ENCODE results near the gene SLC11A1. TPM values are rescaled to one million over a fixed set of nuclear protein-coding genes. Genes with fewer than 3 reads are reported as not detected.

The SLC11A1 gene
- total and polyA plus RNA-seq, 2 experiments from 2014 or later = 0.31 TPM; not detected in 1

DNA sequence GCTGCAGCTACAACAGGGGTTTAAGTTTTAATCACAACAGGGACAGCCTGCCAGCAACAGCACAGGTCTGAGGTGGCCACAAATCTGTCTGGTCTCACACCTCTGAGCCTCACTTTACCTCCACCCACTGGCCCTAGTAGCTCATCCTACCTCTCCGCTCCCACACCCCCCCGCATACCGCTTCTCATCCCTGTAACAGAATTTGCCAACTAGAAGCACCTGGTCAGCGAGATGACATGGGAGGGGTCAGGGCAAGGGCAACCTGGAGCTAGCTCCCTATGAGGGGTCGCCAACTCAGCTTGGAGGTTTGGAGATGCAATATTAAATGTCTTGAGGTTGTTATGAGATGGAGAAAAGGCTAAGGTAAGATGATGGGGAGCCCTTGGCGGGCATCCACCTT, 17.9 kb upstream of the SLC11A1 start:
- ATAC-seq (no peak), DNase-seq (ENCODE audit: low spot score) (no peak)
- no peak overlapping the region for H3K4me3 ChIP-seq

More for the DNA sequence above, 17.9 kb upstream of the SLC11A1 start:
- peaks cover 31% of the 10 kb centered on the region for H3K27me3 Mint-ChIP-seq (ENCODE audit: insufficient read depth, low read depth, poor library complexity)
- no peaks in the 10 kb centered on the region for H4K20me1 ChIP-seq (replicated peaks; ENCODE audit: insufficient read depth)
- H3K4me1 Mint-ChIP-seq = peaks cover 4% of the 10 kb centered on the region; the same call in 2 of the 3 replicates
- H3K27ac Mint-ChIP-seq = no peak overlapping the region
- no peak overlapping the region for H3K4me3 Mint-ChIP-seq
- H2AFZ ChIP-seq = no peak overlapping the region
- no peak for TF ChIP-seq JUNB (IDR thresholded peaks at IDR 0.05; ENCODE audit: unreplicated experiment)
- no peak for TF ChIP-seq STAT1 (IDR thresholded peaks at IDR 0.05; ENCODE audit: unreplicated experiment)
- TF ChIP-seq, protein P1, sequence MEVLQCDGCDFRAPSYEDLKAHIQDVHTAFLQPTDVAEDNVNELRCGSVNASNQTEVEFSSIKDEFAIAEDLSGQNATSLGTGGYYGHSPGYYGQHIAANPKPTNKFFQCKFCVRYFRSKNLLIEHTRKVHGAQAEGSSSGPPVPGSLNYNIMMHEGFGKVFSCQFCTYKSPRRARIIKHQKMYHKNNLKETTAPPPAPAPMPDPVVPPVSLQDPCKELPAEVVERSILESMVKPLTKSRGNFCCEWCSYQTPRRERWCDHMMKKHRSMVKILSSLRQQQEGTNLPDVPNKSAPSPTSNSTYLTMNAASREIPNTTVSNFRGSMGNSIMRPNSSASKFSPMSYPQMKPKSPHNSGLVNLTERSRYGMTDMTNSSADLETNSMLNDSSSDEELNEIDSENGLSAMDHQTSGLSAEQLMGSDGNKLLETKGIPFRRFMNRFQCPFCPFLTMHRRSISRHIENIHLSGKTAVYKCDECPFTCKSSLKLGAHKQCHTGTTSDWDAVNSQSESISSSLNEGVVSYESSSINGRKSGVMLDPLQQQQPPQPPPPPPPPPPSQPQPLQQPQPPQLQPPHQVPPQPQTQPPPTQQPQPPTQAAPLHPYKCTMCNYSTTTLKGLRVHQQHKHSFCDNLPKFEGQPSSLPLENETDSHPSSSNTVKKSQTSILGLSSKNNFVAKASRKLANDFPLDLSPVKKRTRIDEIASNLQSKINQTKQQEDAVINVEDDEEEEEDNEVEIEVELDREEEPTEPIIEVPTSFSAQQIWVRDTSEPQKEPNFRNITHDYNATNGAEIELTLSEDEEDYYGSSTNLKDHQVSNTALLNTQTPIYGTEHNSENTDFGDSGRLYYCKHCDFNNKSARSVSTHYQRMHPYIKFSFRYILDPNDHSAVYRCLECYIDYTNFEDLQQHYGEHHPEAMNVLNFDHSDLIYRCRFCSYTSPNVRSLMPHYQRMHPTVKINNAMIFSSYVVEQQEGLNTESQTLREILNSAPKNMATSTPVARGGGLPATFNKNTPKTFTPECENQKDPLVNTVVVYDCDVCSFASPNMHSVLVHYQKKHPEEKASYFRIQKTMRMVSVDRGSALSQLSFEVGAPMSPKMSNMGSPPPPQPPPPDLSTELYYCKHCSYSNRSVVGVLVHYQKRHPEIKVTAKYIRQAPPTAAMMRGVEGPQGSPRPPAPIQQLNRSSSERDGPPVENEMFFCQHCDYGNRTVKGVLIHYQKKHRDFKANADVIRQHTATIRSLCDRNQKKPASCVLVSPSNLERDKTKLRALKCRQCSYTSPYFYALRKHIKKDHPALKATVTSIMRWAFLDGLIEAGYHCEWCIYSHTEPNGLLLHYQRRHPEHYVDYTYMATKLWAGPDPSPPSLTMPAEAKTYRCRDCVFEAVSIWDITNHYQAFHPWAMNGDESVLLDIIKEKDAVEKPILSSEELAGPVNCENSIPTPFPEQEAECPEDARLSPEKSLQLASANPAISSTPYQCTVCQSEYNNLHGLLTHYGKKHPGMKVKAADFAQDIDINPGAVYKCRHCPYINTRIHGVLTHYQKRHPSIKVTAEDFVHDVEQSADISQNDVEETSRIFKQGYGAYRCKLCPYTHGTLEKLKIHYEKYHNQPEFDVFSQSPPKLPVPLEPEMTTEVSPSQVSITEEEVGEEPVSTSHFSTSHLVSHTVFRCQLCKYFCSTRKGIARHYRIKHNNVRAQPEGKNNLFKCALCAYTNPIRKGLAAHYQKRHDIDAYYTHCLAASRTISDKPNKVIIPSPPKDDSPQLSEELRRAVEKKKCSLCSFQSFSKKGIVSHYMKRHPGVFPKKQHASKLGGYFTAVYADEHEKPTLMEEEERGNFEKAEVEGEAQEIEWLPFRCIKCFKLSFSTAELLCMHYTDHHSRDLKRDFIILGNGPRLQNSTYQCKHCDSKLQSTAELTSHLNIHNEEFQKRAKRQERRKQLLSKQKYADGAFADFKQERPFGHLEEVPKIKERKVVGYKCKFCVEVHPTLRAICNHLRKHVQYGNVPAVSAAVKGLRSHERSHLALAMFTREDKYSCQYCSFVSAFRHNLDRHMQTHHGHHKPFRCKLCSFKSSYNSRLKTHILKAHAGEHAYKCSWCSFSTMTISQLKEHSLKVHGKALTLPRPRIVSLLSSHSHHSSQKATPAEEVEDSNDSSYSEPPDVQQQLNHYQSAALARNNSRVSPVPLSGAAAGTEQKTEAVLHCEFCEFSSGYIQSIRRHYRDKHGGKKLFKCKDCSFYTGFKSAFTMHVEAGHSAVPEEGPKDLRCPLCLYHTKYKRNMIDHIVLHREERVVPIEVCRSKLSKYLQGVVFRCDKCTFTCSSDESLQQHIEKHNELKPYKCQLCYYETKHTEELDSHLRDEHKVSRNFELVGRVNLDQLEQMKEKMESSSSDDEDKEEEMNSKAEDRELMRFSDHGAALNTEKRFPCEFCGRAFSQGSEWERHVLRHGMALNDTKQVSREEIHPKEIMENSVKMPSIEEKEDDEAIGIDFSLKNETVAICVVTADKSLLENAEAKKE (CRISPR knock-in tag; IDR thresholded peaks at IDR 0.05) = no peak
- TF ChIP-seq, protein P2, sequence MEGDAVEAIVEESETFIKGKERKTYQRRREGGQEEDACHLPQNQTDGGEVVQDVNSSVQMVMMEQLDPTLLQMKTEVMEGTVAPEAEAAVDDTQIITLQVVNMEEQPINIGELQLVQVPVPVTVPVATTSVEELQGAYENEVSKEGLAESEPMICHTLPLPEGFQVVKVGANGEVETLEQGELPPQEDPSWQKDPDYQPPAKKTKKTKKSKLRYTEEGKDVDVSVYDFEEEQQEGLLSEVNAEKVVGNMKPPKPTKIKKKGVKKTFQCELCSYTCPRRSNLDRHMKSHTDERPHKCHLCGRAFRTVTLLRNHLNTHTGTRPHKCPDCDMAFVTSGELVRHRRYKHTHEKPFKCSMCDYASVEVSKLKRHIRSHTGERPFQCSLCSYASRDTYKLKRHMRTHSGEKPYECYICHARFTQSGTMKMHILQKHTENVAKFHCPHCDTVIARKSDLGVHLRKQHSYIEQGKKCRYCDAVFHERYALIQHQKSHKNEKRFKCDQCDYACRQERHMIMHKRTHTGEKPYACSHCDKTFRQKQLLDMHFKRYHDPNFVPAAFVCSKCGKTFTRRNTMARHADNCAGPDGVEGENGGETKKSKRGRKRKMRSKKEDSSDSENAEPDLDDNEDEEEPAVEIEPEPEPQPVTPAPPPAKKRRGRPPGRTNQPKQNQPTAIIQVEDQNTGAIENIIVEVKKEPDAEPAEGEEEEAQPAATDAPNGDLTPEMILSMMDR (conservative IDR thresholded peaks at IDR 0.05; ENCODE audit: low read depth in 2 of 2) = no peak
- TF ChIP-seq, protein P3, sequence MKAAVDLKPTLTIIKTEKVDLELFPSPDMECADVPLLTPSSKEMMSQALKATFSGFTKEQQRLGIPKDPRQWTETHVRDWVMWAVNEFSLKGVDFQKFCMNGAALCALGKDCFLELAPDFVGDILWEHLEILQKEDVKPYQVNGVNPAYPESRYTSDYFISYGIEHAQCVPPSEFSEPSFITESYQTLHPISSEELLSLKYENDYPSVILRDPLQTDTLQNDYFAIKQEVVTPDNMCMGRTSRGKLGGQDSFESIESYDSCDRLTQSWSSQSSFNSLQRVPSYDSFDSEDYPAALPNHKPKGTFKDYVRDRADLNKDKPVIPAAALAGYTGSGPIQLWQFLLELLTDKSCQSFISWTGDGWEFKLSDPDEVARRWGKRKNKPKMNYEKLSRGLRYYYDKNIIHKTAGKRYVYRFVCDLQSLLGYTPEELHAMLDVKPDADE (IDR thresholded peaks at IDR 0.05) = no peak
- TF ChIP-seq ZNF331 (CRISPR knock-in tag; IDR thresholded peaks at IDR 0.05; ENCODE audit: low read depth) = no peak
- TF ChIP-seq EZH2phosphoT487 (IDR thresholded peaks at IDR 0.05; ENCODE audit: unreplicated experiment) = no peak
- TF ChIP-seq ZNF114 (CRISPR knock-in tag; IDR thresholded peaks at IDR 0.05) = no peak
- TF ChIP-seq NANOG (IDR thresholded peaks at IDR 0.05; ENCODE audit: borderline replicate concordance) = no peak
- TF ChIP-seq CREB1 (CRISPR knock-in tag; IDR thresholded peaks at IDR 0.05; ENCODE audit: low read depth) = no peak
- no peak for TF ChIP-seq EZH2 (IDR thresholded peaks at IDR 0.05; ENCODE audit: low read depth, unreplicated experiment)
- no peak for TF ChIP-seq POLR2AphosphoS5 (IDR thresholded peaks at IDR 0.05; ENCODE audit: low read depth)
- TF ChIP-seq, protein P4, sequence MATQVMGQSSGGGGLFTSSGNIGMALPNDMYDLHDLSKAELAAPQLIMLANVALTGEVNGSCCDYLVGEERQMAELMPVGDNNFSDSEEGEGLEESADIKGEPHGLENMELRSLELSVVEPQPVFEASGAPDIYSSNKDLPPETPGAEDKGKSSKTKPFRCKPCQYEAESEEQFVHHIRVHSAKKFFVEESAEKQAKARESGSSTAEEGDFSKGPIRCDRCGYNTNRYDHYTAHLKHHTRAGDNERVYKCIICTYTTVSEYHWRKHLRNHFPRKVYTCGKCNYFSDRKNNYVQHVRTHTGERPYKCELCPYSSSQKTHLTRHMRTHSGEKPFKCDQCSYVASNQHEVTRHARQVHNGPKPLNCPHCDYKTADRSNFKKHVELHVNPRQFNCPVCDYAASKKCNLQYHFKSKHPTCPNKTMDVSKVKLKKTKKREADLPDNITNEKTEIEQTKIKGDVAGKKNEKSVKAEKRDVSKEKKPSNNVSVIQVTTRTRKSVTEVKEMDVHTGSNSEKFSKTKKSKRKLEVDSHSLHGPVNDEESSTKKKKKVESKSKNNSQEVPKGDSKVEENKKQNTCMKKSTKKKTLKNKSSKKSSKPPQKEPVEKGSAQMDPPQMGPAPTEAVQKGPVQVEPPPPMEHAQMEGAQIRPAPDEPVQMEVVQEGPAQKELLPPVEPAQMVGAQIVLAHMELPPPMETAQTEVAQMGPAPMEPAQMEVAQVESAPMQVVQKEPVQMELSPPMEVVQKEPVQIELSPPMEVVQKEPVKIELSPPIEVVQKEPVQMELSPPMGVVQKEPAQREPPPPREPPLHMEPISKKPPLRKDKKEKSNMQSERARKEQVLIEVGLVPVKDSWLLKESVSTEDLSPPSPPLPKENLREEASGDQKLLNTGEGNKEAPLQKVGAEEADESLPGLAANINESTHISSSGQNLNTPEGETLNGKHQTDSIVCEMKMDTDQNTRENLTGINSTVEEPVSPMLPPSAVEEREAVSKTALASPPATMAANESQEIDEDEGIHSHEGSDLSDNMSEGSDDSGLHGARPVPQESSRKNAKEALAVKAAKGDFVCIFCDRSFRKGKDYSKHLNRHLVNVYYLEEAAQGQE (IDR thresholded peaks at IDR 0.05; ENCODE audit: unreplicated experiment) = no peak
- peaks cover 8% of the 10 kb centered on the region; the same call in 1 of the 2 replicates for H3F3A ChIP-seq (replicated peaks; ENCODE audit: low read depth)
- H3K36me3 ChIP-seq (ENCODE audit: insufficient read depth) = no peaks in the 10 kb centered on the region
- no peaks in the 10 kb centered on the region for H3K9me3 Mint-ChIP-seq
- no peaks in the 10 kb centered on the region for H3K4me1 ChIP-seq (ENCODE audit: insufficient read depth)
- no peaks in the 10 kb centered on the region for H3K79me2 ChIP-seq (replicated peaks; ENCODE audit: insufficient read depth)
- no peaks in the 10 kb centered on the region for H3K27me3 ChIP-seq (ENCODE audit: insufficient read depth)
- H3K27ac ChIP-seq (ENCODE audit: low read depth) = no peak overlapping the region
- H3K36me3 Mint-ChIP-seq (ENCODE audit: low read depth) = no peaks in the 10 kb centered on the region
- H3K4me2 ChIP-seq = no peak overlapping the region
- no peaks in the 10 kb centered on the region for H3K9me2 ChIP-seq (ENCODE audit: insufficient read depth)

All from GM23338 (cell line).